Endothelial cell of umbilical vein (primary cell): ENCODE results near the gene TM9SF2. TPM values are rescaled to one million over a fixed set of nuclear protein-coding genes. Genes with fewer than 3 reads are reported as not detected.

Source experiments
- BruUV-seq: library from RNA; stranded (reverse); fragments of 400-500 nt; replicated peaks from 2 replicates; lab custom pipeline; 2021; lab: Mats Ljungman, UMichigan
- CTCF ChIA-PET: fragments of 300-600, 350-600 bp; sonication (Branson Sonifier 250); formaldehyde crosslinking; loops from one replicate; lab custom pipeline; 2021; ENCODE audit warnings: antibody characterized with exemption, inconsistent platforms; lab: Charles Lee
- POLR2A ChIA-PET: fragments of 300-600, 350-600 bp; sonication (Branson Sonifier 250); formaldehyde crosslinking; loops from one replicate; lab custom pipeline; 2021; ENCODE audit warnings: antibody characterized with exemption, inconsistent platforms; lab: Charles Lee
- DNase-seq: peaks from one replicate; pipeline ENCODE4 v3.0.0-alpha.2; 2011; ENCODE audit warnings: low read depth, low spot score
- FAIRE-seq: peaks from 2 replicates; lab custom pipeline; 2011; peaks lifted over from hg19 to GRCh38; lab: Jason Lieb, UNC
- H2AFZ ChIP-seq: 2 replicates; pipeline ENCODE4 v1.6.0; 2012; ENCODE audit warnings: low read depth, low read length, control low read depth, inconsistent platforms
- H3K27ac ChIP-seq: 2 replicates; pipeline ENCODE4 v1.5.1; 2011; ENCODE audit warnings: low read depth, mild to moderate bottlenecking, control low read depth, low read length, moderate library complexity; ENCODE audit not compliant: insufficient read depth
- H3K27me3 ChIP-seq, 2 experiments: 2 replicates each; pipeline versions ENCODE4 v1.6.0 to v1.6.1; 2011; ENCODE audit warnings: low read length in 2 of 2, mixed read lengths in 1 of 2; ENCODE audit not compliant: control insufficient read depth in 2 of 2, insufficient read depth in 2 of 2
- H3K36me3 ChIP-seq, 2 experiments: 2 replicates in 1 of 2; 3 replicates in 1 of 2; pipeline ENCODE4 v1.5.1; 2011; ENCODE audit warnings: low read length in 2 of 2, mild to moderate bottlenecking in 1 of 2, moderate library complexity in 1 of 2; ENCODE audit not compliant: control insufficient read depth in 2 of 2, insufficient read depth in 2 of 2; ENCODE audit errors: extremely low read depth in 1 of 2
- H3K4me1 ChIP-seq: 3 replicates; pipeline ENCODE4 v1.5.1; 2011; ENCODE audit warnings: mild to moderate bottlenecking, low read length; ENCODE audit not compliant: control insufficient read depth, insufficient read depth; ENCODE audit errors: extremely low read depth
- H3K4me2 ChIP-seq: 2 replicates; pipeline ENCODE4 v1.6.1; 2011; ENCODE audit warnings: low read length, control low read depth, mixed read lengths; ENCODE audit not compliant: insufficient read depth
- H3K4me3 ChIP-seq, 3 experiments: fragments of 200-600 bp in 1 of 3; sonication (generic), shearing (Covaris generic) in 1 of 3; replicated peaks in 1 of 3; 2 replicates each; pipeline ENCODE4 v1.5.1; 2011 to 2016; ENCODE audit warnings: control low read depth in 3 of 3, low read length in 3 of 3, mild to moderate bottlenecking in 2 of 3, inconsistent platforms in 1 of 3, low read depth in 1 of 3, moderate library complexity in 1 of 3; ENCODE audit not compliant: insufficient read depth in 1 of 3
- H3K79me2 ChIP-seq: 2 replicates; pipeline ENCODE4 v1.6.0; 2012; ENCODE audit warnings: low read length, inconsistent platforms; ENCODE audit not compliant: control insufficient read depth, insufficient read depth
- H3K9ac ChIP-seq: replicated peaks from 2 replicates; pipeline ENCODE3; 2011; ENCODE audit warnings: low read length, control low read depth; ENCODE audit not compliant: insufficient read depth; ENCODE audit errors: extremely low read depth
- H3K9me1 ChIP-seq: replicated peaks from 3 replicates; pipeline ENCODE4 v1.6.0; 2011; ENCODE audit warnings: mild to moderate bottlenecking, low read length; ENCODE audit not compliant: control insufficient read depth, insufficient read depth; ENCODE audit errors: extremely low read depth
- H3K9me3 ChIP-seq: replicated peaks from 2 replicates; pipeline ENCODE4 v1.5.1; 2012; ENCODE audit warnings: low read length, inconsistent platforms; ENCODE audit not compliant: control insufficient read depth, insufficient read depth
- H4K20me1 ChIP-seq: replicated peaks from 2 replicates; pipeline ENCODE3; 2011; ENCODE audit warnings: mild to moderate bottlenecking, low read length; ENCODE audit not compliant: control insufficient read depth, insufficient read depth; ENCODE audit errors: extremely low read depth
- CTCF ChIP-seq, 2 donors: IDR thresholded peaks; 1 replicate in 1 of 2; 2 replicates in 1 of 2; pipeline ENCODE4 v1.5.1; 2011; ENCODE audit warnings: low read length in 2 of 2, mild to moderate bottlenecking in 2 of 2, moderate library complexity in 2 of 2, control low read depth in 1 of 2, inconsistent platforms in 1 of 2, low read depth in 1 of 2; ENCODE audit not compliant: insufficient read depth in 1 of 2; ENCODE audit errors: extremely low read depth in 1 of 2
- EZH2 ChIP-seq: IDR thresholded peaks from 2 replicates; pipeline ENCODE4 v1.6.1; 2012; ENCODE audit warnings: borderline replicate concordance, low read depth, mild to moderate bottlenecking, moderate library complexity, low read length, inconsistent platforms; ENCODE audit not compliant: severe bottlenecking
- FOS ChIP-seq: IDR thresholded peaks from 2 replicates; pipeline ENCODE4 v1.6.1; 2011; ENCODE audit warnings: mild to moderate bottlenecking, low read length, moderate library complexity, borderline replicate concordance; ENCODE audit not compliant: insufficient read depth
- GATA2 ChIP-seq: IDR thresholded peaks from 2 replicates; pipeline ENCODE4 v1.7.0; 2011; ENCODE audit warnings: low read depth, mild to moderate bottlenecking, moderate library complexity, mixed read lengths, low read length; ENCODE audit not compliant: insufficient read length, insufficient read depth
- JUN ChIP-seq: IDR thresholded peaks from 2 replicates; pipeline ENCODE4 v1.6.1; 2011; ENCODE audit warnings: borderline replicate concordance, low read depth; ENCODE audit not compliant: insufficient read length, insufficient read depth
- MAX ChIP-seq: IDR thresholded peaks from 2 replicates; pipeline ENCODE4 v1.6.1; 2011; ENCODE audit not compliant: insufficient read depth, insufficient read length
- MYC ChIP-seq: IDR thresholded peaks from one replicate; pipeline ENCODE4 v1.6.1; 2011; ENCODE audit warnings: mild to moderate bottlenecking, low read depth, low read length
- POLR2A ChIP-seq: IDR thresholded peaks from 2 replicates; pipeline ENCODE4 v1.6.1; 2012; ENCODE audit warnings: low read depth, mild to moderate bottlenecking, control low read depth, low read length
- POLR2AphosphoS5 ChIP-seq: IDR thresholded peaks from 2 replicates; pipeline ENCODE4 v1.6.1; 2012; ENCODE audit warnings: low read depth, mild to moderate bottlenecking, control low read depth, low read length, moderate library complexity; ENCODE audit not compliant: insufficient read depth
- dilution Hi-C: fragments of 300-500 bp; cut with MboI; formaldehyde crosslinking; loops from one replicate; pipeline ENCODE4 v1.15.0; 2019; ENCODE audit warnings: low sequenced_read_pairs; ENCODE audit not compliant: extremely low pct_ligation_motif_present
- intact Hi-C: fragments of 100-400 bp; cut with micrococcal nuclease; formaldehyde crosslinking; loops from one replicate; pipeline ENCODE4 v1.10.0; 2022
- polyA plus RNA-seq, 4 experiments: library from polyadenylated mRNA; depleted of rRNA in 3 of 4; stranded (reverse) in 3 of 4; unstranded in 1 of 4; fragments of >200 nt; gene quantifications; 2 replicates each; pipeline versions ENCODE4 v1.2.1 to v1.2.3, GENCODE V29; 2011 to 2012; ENCODE audit warnings: missing spikeins in 1 of 4
- total RNA-seq: library from RNA; stranded (reverse); gene quantifications from 2 replicates; pipeline ENCODE4 v1.2.3, GENCODE V29; 2021

TM9SF2 gene
- total and polyA plus RNA-seq, 2 donors (not counting 3 experiments of a cell fraction or from before 2014, with no cell fraction given): 76.0 to 90.0 TPM

GRCh38 chr13:99590519-99591011, 89.3 kb downstream of the TM9SF2 start:
- peaks cover 13% of the 10 kb centered on the region for H3K4me1 ChIP-seq
- TF ChIP-seq GATA2: no peak
- no peak for TF ChIP-seq CTCF (IDR thresholded peaks at IDR 0.05; ENCODE audit: extremely low read depth in 1 of 2, insufficient read depth in 1 of 2, low read depth in 1 of 2, low read length in 2 of 2)
- no peak for TF ChIP-seq MAX
- TF ChIP-seq JUN: no peak
- no peak for TF ChIP-seq POLR2AphosphoS5
- TF ChIP-seq MYC: no peak
- no peak for TF ChIP-seq FOS
- no peak for TF ChIP-seq EZH2
- TF ChIP-seq POLR2A: no peak
- no peak overlapping the region for H3K9ac ChIP-seq
- H3K27me3 ChIP-seq: peaks cover 0 to 8% of the 10 kb centered on the region in 2 experiments
- no TSS peak for BruUV-seq
- peak; percentile 84 for FAIRE-seq
- POLR2A ChIA-PET: no interaction called here
- H3K36me3 ChIP-seq: no peaks in the 10 kb centered on the region
- DNase-seq: peak; percentile 80
- H3K9me3 ChIP-seq: no peaks in the 10 kb centered on the region
- dilution Hi-C loops (no loop called here), intact Hi-C loops (loop anchor here (1.0 kb wide), 1 partner anchor 16 kb away; the partner anchor contains the start of gene CLYBL)
- H2AFZ ChIP-seq: no peak overlapping the region
- no peak overlapping the region for H3K27ac ChIP-seq
- no peak overlapping the region for H3K4me3 ChIP-seq
- peak overlapping the region; percentile 60 for H3K4me2 ChIP-seq
- H4K20me1 ChIP-seq: no peaks in the 10 kb centered on the region
- CTCF ChIA-PET: interaction anchor here (0.6 to 2.0 kb wide), 7 partner anchors 9 to 573 kb away, joined by 3 to 10 read pairs (median 4); partner anchors contain the start of gene CLYBL
- H3K79me2 ChIP-seq: no peaks in the 10 kb centered on the region
- H3K9me1 ChIP-seq: no peaks in the 10 kb centered on the region
